Measurements from ENCODE around the gene PRKACB.

- TF ChIP-seq POLR2A (IDR thresholded peaks at IDR 0.05), result no peak
- no peak for TF ChIP-seq CTCF (IDR thresholded peaks at IDR 0.05)
These were observed 37.4 kb downstream of the PRKACB start for GRCh38 chr1:84181350-84182005.
